ENCODE measurements around the gene TAPBPL. TPM values are rescaled to one million over a fixed set of nuclear protein-coding genes. Genes with fewer than 3 reads are reported as not detected.
A peak's percentile ranks its signal among the peaks of the same experiment; 100 is the strongest.

Gene TAPBPL
- total and polyA plus RNA-seq, 9 donors: 10.3 to 37.5 (median 16.5) TPM

GRCh38 chr12:6450869-6451347 lies 934 bp upstream of the TAPBPL start:
- 2 to 3% (median 2%) methylated on average over 11 of the region's 11 CpGs for WGBS, 3 donors
- DNase-seq: peak in 2 of 5 donors; percentile 47 to 67
- Histone ChIP-seq H3K4me1 (ENCODE audit: insufficient read depth) (peaks cover 17% of the 10 kb centered on the region), H3K36me3 (no peaks in the 10 kb centered on the region), H3K27me3 (no peaks in the 10 kb centered on the region), H3K9me3 (no peaks in the 10 kb centered on the region), H3K4me3 (peak overlapping the region; percentile 59), H3K27ac (peak overlapping the region; percentile 94)
- TF ChIP-seq EP300 (IDR thresholded peaks at IDR 0.05) (no peak), CTCF (IDR thresholded peaks at IDR 0.05) (no peak), POLR2A (IDR thresholded peaks at IDR 0.05) (no peak)
- intact Hi-C loops (cut with DNase I): no loop called here

GRCh38 chr12:6452245-6452943 lies 552 bp downstream of the TAPBPL start:
- TF ChIP-seq EP300 (IDR thresholded peaks at IDR 0.05): no peak
- TF ChIP-seq POLR2A (IDR thresholded peaks at IDR 0.05): no peak
- TF ChIP-seq CTCF (IDR thresholded peaks at IDR 0.05): no peak
- 2 to 5% (median 3%) methylated on average over 9 of the region's 9 CpGs for WGBS, 3 donors
- H3K27ac ChIP-seq: peak overlapping the region; percentile 94
- no peaks in the 10 kb centered on the region for H3K9me3 ChIP-seq
- H3K27me3 ChIP-seq: no peaks in the 10 kb centered on the region
- peak overlapping the region; percentile 59 for H3K4me3 ChIP-seq
- H3K36me3 ChIP-seq: no peaks in the 10 kb centered on the region
- H3K4me1 ChIP-seq (ENCODE audit: insufficient read depth): peaks cover 17% of the 10 kb centered on the region
- peak; percentile 47 to 64 (median 52) for DNase-seq
- intact Hi-C loops (cut with DNase I): no loop called here

- intact Hi-C loops (cut with DNase I): no loop called here
- H3K4me3 ChIP-seq: peak overlapping the region; percentile 59
- TF ChIP-seq POLR2A (IDR thresholded peaks at IDR 0.05): no peak
- TF ChIP-seq CTCF (IDR thresholded peaks at IDR 0.05): no peak
- H3K27me3 ChIP-seq: no peaks in the 10 kb centered on the region
- 61 to 76% (median 75%) methylated on average over 16 to 17 of the region's 17 CpGs for WGBS, 3 donors
- H3K27ac ChIP-seq: peak overlapping the region in 1 of 2 donors; percentile 94
- H3K9me3 ChIP-seq: no peaks in the 10 kb centered on the region
- peaks cover 17% of the 10 kb centered on the region for H3K4me1 ChIP-seq (ENCODE audit: insufficient read depth)
- peak in 1 of 5 donors; percentile 38 for DNase-seq
- H3K36me3 ChIP-seq: no peaks in the 10 kb centered on the region
Measured at GRCh38 chr12:6452944-6453630, 1.2 kb downstream of the TAPBPL start.

GRCh38 chr12:6457220-6457945 lies 5.5 kb downstream of the TAPBPL start:
- intact Hi-C loops (cut with DNase I): no loop called here
- DNase-seq: no peak
- TF ChIP-seq EP300 (IDR thresholded peaks at IDR 0.05) (no peak), POLR2A (IDR thresholded peaks at IDR 0.05) (no peak), CTCF (IDR thresholded peaks at IDR 0.05) (no peak)
- Histone ChIP-seq H3K9me3 (no peaks in the 10 kb centered on the region), H3K4me1 (ENCODE audit: insufficient read depth) (peaks cover 3% of the 10 kb centered on the region), H3K4me3 (no peak overlapping the region), H3K36me3 (no peaks in the 10 kb centered on the region), H3K27ac (no peak overlapping the region), H3K27me3 (no peaks in the 10 kb centered on the region)
- WGBS, 3 donors: 86 to 89% (median 88%) methylated on average over 12 of the region's 12 CpGs

Measured in ovary (tissue), 9 donors.